MM.1S (cell line): ENCODE measurements around the gene OGT.
"Not testable (repeated sequence)": the region's sequence is repeated elsewhere in the genome, so short reads cannot be mapped to it uniquely, and the experiment has no call there.

Source experiments
- CTCF ChIP-seq: fragments of 300-600 bp; sonication (generic); IDR thresholded peaks from 2 replicates; pipeline ENCODE4 v1.5.1; 2016; ENCODE audit warnings: antibody characterized with exemption, low read length, mixed read lengths
- EZH2 ChIP-seq: fragments of 300-600 bp; sonication (generic); optimal IDR thresholded peaks from 2 replicates; pipeline ENCODE3; 2017; ENCODE audit warnings: low read depth, mild to moderate bottlenecking, antibody characterized with exemption, low read length, mixed read lengths
- EZH2phosphoT487 ChIP-seq: fragments of 300-600 bp; sonication (generic); IDR thresholded peaks from 2 replicates; pipeline ENCODE4 v1.6.1; 2018; ENCODE audit warnings: antibody characterized with exemption, low read length

- TF ChIP-seq CTCF, EZH2phosphoT487, EZH2: not testable (repeated sequence)
Observed at GRCh38 chrX:71611736-71612135, 78.8 kb downstream of the OGT start.
